ENCODE measurements around the gene ADGRF3.

- no peak for TF ChIP-seq CTCF (IDR thresholded peaks at IDR 0.05)
- no peak for TF ChIP-seq POLR2AphosphoS5 (IDR thresholded peaks at IDR 0.05)
These were observed 62.5 kb downstream of the ADGRF3 start for GRCh38 chr2:26284132-26284531.

All from upper lobe of left lung (tissue), 4 donors.